Osteocyte (in vitro differentiated cells): ENCODE data around the gene OR6S1. TPM values are rescaled to one million over a fixed set of nuclear protein-coding genes. Genes with fewer than 3 reads are reported as not detected.
"Not testable (repeated sequence)": the region's sequence is repeated elsewhere in the genome, so short reads cannot be mapped to it uniquely, and the experiment has no call there.

Source experiments
- DNase-seq: peaks from one replicate; pipeline ENCODE4 v3.0.0; 2021; ENCODE audit warnings: mixed read lengths; ENCODE audit not compliant: unreplicated experiment; ENCODE audit errors: extremely low spot score
- H3K27ac Mint-ChIP-seq: one replicate; pipeline ENCODE4 v1.8.0; 2021; ENCODE audit warnings: mild to moderate bottlenecking, mixed read lengths; ENCODE audit not compliant: unreplicated experiment
- H3K27me3 Mint-ChIP-seq: one replicate; pipeline ENCODE4 v1.8.0; 2021; ENCODE audit warnings: mixed read lengths; ENCODE audit not compliant: unreplicated experiment
- H3K36me3 Mint-ChIP-seq: one replicate; pipeline ENCODE4 v1.8.0; 2021; ENCODE audit warnings: mixed read lengths; ENCODE audit not compliant: unreplicated experiment
- H3K4me1 Mint-ChIP-seq: one replicate; pipeline ENCODE4 v1.8.0; 2021; ENCODE audit warnings: mixed read lengths; ENCODE audit not compliant: unreplicated experiment
- H3K4me3 Mint-ChIP-seq: one replicate; pipeline ENCODE4 v1.8.0; 2021; ENCODE audit warnings: mild to moderate bottlenecking, moderate library complexity, mixed read lengths; ENCODE audit not compliant: unreplicated experiment
- H3K9me3 Mint-ChIP-seq: one replicate; pipeline ENCODE4 v1.8.0; 2021; ENCODE audit warnings: mixed read lengths; ENCODE audit not compliant: unreplicated experiment
- total RNA-seq: library from RNA; stranded (reverse); gene quantifications from 2 replicates; pipeline ENCODE4 v1.2.1, GENCODE V29; 2021
- TF ChIP-seq, protein P1 (sequence below): fragments of 200-600 bp; sonication (generic); IDR thresholded peaks from 2 replicates; pipeline ENCODE4 v1.5.0; 2021; ENCODE audit warnings: antibody characterized with exemption, mild to moderate bottlenecking, moderate library complexity

The OR6S1 gene
- total RNA-seq, 1 donor from 2014 or later, result not detected

DNA sequence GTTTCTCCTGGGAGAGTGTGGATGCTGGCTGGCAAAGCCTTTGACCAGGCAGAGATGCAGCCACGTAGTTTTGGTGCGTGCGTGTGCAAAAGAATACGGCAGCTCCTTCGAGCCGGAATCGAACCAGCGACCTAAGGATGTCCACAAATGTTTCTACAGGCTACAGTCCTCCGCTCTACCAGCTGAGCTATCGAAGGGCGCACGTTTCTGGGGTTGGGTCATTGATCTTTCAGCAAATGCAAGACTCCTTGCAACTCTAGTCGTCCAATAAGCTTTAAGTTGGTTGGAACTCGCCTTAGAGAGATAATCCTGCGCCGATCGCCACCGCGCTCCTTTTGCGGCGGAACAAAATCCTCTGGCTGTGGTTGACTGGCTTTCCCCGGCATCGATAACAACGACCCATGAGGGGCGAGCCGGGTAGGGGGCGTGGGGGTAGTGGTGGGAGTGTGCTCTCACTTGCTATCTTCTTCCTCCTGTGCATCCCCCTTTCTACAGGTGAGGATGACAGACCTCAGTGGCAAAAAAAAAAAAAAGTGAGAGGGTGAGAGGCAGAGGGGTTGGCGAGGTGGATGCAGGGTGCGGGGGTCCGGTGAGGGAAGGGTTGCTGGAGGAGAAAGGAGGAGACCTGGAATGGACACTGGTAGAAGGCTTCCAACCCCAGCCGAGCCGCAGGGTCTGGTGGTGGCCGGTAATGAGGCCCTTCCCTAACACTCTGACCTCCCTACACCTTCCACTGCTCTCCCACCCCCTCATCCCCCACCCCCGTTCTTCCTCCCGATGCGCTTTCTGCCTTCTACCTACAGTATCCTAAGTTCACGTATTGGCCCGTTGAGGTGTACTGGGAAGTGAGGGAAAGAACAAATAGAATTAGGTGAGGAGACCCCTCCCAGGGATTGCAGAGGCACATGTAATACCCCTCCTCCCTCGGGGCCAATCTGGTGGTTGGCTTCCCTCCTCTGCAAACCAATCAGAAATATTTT lies 11.8 kb upstream of the OR6S1 start:
- TF ChIP-seq, protein P1, sequence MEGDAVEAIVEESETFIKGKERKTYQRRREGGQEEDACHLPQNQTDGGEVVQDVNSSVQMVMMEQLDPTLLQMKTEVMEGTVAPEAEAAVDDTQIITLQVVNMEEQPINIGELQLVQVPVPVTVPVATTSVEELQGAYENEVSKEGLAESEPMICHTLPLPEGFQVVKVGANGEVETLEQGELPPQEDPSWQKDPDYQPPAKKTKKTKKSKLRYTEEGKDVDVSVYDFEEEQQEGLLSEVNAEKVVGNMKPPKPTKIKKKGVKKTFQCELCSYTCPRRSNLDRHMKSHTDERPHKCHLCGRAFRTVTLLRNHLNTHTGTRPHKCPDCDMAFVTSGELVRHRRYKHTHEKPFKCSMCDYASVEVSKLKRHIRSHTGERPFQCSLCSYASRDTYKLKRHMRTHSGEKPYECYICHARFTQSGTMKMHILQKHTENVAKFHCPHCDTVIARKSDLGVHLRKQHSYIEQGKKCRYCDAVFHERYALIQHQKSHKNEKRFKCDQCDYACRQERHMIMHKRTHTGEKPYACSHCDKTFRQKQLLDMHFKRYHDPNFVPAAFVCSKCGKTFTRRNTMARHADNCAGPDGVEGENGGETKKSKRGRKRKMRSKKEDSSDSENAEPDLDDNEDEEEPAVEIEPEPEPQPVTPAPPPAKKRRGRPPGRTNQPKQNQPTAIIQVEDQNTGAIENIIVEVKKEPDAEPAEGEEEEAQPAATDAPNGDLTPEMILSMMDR, result no peak
- H3K4me1 Mint-ChIP-seq, result peaks cover 8% of the 10 kb centered on the region
- H3K9me3 Mint-ChIP-seq, result no peaks in the 10 kb centered on the region
- H3K36me3 Mint-ChIP-seq, result no peaks in the 10 kb centered on the region
- H3K4me3 Mint-ChIP-seq, result no peak overlapping the region
- H3K27ac Mint-ChIP-seq, result no peak overlapping the region
- H3K27me3 Mint-ChIP-seq, result peaks cover 62% of the 10 kb centered on the region
- no peak for DNase-seq

DNA sequence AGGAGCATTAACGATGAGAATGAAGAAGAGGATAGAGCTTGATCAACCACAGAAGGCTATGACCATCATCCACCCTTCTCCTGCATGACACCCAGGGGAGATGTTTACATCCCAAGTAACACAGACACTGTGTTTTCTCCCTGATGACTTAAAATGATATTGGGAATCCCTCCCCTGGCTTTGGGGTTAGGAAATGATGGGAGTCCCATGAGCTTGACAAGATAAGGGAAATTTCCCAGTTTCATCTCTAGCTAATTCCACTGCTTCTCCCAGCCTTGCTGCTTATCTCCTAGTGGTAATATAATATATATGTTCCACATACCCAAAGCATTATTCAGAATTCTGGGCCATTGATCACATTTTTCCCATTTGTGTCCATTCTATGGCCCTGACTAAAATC lies 4.0 kb upstream of the OR6S1 start:
- Mint-ChIP-seq H3K27me3 (peaks cover 40% of the 10 kb centered on the region), H3K27ac (no peak overlapping the region), H3K4me3 (no peak overlapping the region), H3K4me1 (no peaks in the 10 kb centered on the region), H3K9me3 (no peaks in the 10 kb centered on the region), H3K36me3 (no peaks in the 10 kb centered on the region)
- no peak for DNase-seq
- TF ChIP-seq, protein P1, result no peak

DNA sequence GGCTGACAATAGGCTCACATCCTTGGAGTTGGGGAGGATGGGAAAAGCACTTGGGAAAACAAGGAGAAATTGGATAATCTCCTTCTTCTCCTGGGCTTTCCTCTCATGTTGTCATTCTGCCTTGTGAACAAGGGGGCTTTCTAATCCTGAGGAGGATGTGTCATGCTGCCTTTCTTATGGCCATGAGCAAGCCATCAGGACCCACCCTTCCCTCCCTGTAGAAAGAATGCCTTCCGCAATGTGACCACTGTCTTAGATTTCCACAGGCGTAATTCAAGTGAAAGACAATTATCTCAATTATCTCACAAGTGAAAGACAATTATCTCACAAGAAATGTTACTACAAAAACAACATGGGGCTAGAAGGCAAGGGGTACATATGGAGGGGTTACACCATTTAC lies 3.0 kb upstream of the OR6S1 start:
- Mint-ChIP-seq H3K4me3 (no peak overlapping the region), H3K27ac (no peak overlapping the region), H3K4me1 (no peaks in the 10 kb centered on the region), H3K27me3 (peaks cover 42% of the 10 kb centered on the region), H3K9me3 (no peaks in the 10 kb centered on the region), H3K36me3 (no peaks in the 10 kb centered on the region)
- DNase-seq, result no peak
- TF ChIP-seq, protein P1, result no peak

DNA sequence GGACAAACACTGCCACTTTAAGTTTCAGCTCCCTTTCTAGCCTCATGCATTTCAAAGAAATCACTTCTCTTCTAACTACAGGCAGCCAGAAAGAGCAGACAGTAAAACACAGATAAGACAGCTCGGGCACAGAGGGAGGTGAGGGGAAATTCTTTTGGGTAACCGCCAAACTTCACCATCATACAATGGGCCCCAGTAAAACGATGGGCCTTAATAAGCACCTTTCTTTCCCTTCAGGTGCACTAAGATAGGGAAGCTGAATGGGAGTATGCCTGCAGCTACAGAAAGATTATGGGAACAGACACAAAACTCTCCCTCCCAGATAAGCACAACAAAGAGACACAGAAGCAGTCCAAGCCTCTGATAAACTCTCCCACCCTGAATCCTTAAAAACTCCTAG lies 1.3 kb upstream of the OR6S1 start:
- not testable (repeated sequence) for H3K9me3 Mint-ChIP-seq

DNA sequence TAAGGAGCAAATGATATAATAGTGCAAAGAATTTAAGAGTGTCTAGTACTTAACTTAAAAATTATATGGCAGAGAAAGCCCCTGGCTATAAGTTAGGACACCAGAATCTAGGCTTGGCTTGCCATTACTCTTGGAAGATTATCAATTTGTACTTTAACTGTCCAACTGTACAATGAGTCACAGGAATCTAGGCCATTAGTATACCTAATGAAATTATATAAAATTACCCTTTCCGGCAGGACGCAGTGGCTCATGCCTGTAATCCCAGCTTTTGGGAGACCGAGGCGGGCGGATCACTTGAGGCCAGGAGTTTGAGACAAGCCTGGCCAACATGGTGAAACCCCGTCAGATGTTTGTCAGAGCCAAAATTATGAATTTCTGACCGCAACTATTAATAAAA lies 691 bp upstream of the OR6S1 start:
- TF ChIP-seq, protein P1, result no peak
- no peaks in the 10 kb centered on the region for H3K4me1 Mint-ChIP-seq
- H3K4me3 Mint-ChIP-seq, result no peak overlapping the region
- H3K27ac Mint-ChIP-seq, result no peak overlapping the region
- H3K36me3 Mint-ChIP-seq, result no peaks in the 10 kb centered on the region
- DNase-seq, result no peak
- no peaks in the 10 kb centered on the region for H3K9me3 Mint-ChIP-seq
- H3K27me3 Mint-ChIP-seq, result peaks cover 41% of the 10 kb centered on the region

More for the DNA sequence above, 1.3 kb upstream of the OR6S1 start:
- not testable (repeated sequence) for H3K4me3 Mint-ChIP-seq, H3K36me3 Mint-ChIP-seq, H3K27ac Mint-ChIP-seq, H3K4me1 Mint-ChIP-seq, DNase-seq
- H3K27me3 Mint-ChIP-seq, result peaks cover 43% of the 10 kb centered on the region
